GM12874 (cell line): Measurements from ENCODE around the gene PTPRN2.

Experiments used
- CTCF ChIP-seq: IDR thresholded peaks from 2 replicates; pipeline ENCODE4 v1.5.1; 2011; ENCODE audit warnings: low read depth, mild to moderate bottlenecking, control low read depth, low read length, moderate library complexity; ENCODE audit not compliant: insufficient read depth

PTPRN2 gene

GRCh38 chr7:158032561-158033115 lies 555.0 kb downstream of the PTPRN2 start:
- no peak for TF ChIP-seq CTCF

DNA sequence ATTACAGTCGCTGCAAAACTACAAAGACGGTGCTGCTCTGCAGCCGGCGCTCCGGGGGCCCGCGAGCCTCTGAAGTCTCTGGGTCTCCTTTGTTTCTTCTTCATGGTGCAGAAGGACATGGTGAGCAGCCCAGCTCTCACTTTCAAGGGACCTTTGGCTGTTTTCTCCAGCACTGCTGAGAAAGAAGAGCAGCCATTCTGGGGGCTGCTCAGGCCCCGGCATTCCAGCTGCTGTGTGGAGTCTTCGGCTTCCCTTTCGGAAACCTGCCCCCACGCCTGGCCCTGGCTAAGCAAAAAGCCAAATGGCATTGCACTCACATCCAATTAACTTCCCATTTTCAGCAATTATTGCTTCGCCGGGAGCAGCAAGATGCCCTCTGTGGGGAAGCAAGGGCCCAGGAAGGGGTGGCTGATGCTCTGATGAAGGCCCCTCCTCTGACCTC lies 555.7 kb downstream of the PTPRN2 start:
- TF ChIP-seq CTCF, result no peak

DNA sequence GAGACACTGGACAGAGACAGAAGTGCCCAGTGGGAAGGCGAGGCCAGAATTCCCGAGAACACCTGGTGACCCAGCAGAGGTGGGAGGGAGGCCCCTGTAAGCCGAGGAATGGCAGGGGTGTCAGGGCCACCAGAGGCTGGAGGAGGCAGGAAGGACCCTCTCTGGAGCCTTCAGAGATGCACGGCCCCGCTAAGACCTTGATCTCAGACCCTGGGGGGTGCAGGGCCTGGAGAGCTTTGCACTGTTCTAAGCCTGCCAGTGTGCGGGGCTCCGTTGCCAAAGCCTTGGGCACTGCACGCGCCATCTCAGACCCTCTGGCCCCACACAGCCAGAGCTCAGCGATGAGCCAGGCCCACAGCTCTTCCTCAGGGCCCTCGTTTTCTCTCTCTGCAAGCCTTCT lies 557.1 kb downstream of the PTPRN2 start:
- no peak for TF ChIP-seq CTCF

DNA sequence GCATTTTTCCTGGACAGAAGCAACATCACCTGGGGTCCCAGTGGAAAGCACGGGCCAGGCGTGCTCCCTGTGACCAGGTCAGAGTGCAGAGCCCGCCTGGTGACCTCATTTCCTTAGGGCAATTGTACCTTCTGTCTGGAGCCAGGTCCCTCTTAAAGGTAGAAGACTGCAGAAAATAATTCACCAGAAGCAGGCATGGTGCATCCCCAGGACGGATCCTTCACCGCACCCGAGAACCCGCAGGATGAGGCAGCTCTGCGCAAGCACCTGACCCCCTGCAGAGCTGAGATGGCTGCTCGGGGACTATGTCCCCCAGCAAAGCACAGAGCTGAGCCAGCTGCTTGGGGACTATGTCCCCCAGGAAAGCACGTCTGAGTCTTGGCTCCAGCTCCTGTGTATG lies 557.6 kb downstream of the PTPRN2 start:
- TF ChIP-seq CTCF, result no peak

GRCh38 chr7:158029509-158029908 lies 558.1 kb downstream of the PTPRN2 start:
- no peak for TF ChIP-seq CTCF

- no peak for TF ChIP-seq CTCF
Observed at GRCh38 chr7:158028971-158029370, 558.7 kb downstream of the PTPRN2 start.

GRCh38 chr7:158028290-158028941 lies 559.2 kb downstream of the PTPRN2 start:
- no peak for TF ChIP-seq CTCF
